GM12873 (cell line): ENCODE data around the gene SBK1.

Source experiments
- TF ChIP-seq, protein P1 (sequence below): IDR thresholded peaks from 2 replicates; pipeline ENCODE4 v1.5.1; 2012; ENCODE audit warnings: low read depth, mild to moderate bottlenecking, moderate library complexity, low read length, control low read depth; ENCODE audit not compliant: insufficient read depth; ENCODE audit errors: missing control alignments

Gene SBK1

DNA sequence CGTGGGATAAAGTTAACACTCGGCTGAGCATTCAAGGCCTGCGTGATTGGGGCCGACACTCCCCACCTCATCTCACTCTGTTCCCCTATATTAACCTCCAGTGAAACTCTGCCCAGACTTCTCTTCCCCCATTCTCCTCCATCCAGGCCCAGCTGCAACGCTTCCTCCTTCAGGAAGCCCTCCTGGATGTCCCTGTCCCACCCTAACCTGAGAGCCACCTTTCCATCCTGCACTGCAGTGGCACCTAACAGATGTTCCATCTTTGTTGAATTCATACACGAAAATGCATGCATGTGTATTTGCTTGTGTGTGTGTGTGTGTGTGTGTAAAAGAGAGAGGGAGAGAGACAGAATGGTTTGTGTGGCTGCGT, 32.6 kb upstream of the SBK1 start:
- TF ChIP-seq, protein P1, sequence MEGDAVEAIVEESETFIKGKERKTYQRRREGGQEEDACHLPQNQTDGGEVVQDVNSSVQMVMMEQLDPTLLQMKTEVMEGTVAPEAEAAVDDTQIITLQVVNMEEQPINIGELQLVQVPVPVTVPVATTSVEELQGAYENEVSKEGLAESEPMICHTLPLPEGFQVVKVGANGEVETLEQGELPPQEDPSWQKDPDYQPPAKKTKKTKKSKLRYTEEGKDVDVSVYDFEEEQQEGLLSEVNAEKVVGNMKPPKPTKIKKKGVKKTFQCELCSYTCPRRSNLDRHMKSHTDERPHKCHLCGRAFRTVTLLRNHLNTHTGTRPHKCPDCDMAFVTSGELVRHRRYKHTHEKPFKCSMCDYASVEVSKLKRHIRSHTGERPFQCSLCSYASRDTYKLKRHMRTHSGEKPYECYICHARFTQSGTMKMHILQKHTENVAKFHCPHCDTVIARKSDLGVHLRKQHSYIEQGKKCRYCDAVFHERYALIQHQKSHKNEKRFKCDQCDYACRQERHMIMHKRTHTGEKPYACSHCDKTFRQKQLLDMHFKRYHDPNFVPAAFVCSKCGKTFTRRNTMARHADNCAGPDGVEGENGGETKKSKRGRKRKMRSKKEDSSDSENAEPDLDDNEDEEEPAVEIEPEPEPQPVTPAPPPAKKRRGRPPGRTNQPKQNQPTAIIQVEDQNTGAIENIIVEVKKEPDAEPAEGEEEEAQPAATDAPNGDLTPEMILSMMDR: no peak

DNA sequence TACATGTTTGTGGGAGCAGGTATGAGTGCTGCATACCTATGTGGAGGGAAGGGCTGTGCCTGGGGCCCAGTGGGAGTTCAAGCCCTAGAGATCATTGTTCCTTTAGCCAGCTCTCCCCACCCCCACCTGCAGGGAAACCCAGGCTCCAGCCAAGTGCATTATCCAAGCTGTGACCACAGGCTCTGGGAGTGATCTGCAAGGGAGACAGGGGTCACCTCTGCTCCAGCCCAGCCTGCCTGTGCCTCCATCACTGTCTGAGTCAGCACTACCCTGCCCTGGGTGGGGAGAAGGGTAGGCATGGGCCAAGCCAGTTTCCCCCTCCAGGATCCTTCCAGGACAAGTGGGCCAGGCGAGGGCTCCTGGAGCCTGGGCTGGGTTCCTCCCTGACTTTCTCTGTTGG, 32.1 kb upstream of the SBK1 start:
- TF ChIP-seq, protein P1: no peak

DNA sequence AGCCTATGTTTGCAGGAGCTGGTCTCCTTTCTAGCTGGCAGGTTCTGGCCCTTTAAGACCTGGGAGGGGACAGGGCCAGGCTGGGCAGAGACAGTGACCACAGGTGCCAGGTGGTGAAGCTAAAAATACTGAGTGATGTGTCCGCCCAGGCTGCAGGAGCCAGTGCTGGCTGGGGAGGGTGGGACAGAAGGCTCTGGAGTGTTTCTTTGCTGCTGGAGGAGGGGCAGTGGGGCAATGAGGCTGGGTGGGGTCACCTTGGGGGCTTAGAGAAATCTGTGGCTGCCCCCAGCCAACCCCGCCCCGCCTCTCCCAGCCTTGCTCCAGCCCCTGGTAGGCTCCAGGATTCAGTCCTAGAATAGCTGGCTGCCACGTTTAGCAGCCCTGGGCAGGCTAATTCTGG, 30.4 kb upstream of the SBK1 start:
- TF ChIP-seq, protein P1: no peak

DNA sequence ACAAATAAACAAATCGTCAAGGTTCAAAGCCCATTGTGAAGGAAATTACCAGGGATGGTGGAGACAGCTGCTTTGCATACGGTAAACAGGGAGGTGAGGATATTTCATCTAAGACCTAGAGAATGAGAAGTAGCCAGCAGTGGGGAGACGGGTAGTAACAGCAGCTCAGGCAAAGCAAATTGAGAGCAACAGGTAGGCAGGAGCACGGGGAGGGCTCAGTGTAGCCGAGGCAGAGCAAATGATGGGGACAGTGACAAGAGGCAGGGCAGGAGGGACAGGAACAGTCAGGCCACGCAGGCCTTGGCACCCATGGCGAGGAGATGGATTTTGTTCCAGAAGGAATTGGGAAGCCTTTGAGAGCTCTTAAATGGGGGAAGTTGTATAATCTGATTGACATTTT, 29.0 kb upstream of the SBK1 start:
- TF ChIP-seq, protein P1: no peak

DNA sequence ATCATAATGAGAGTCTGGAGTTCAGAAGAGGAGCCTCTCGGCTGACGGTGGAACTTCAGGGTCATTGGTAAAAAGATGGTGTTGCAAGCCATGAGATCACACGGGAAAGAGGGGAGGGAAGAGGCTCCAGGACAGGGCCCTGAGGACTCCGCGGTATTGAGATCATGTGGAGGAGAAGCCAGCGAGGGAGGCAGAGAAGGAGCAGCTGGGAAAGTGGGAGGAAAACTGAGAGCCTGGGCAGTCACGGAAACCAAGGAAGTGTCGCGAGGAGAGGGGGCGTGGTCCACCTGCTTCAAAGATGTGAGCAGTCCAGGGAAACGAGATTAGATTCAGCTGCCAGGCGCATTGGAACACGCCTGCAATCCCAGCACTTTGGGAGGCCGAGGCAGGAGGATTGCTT, 27.7 kb upstream of the SBK1 start:
- TF ChIP-seq, protein P1: no peak

DNA sequence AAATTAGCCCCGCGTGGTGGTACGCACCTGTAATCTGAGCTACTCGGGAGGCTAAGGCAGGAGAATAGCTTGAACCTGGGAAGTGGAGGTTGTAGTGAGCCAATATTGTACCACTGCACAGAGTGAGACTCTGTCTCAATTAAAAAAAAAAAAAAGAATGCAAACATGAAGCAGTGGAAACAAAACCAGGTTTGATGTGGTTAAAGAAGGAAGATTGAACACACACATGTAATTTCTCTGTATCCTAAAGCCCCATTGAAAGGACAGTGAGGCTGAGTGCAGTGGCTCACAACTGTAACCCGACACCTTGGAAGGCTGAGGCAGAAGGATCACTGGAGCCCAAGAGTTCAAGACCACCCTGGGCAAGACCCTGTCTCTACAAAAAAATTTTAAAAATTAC, 26.5 kb upstream of the SBK1 start:
- TF ChIP-seq, protein P1: no peak

DNA sequence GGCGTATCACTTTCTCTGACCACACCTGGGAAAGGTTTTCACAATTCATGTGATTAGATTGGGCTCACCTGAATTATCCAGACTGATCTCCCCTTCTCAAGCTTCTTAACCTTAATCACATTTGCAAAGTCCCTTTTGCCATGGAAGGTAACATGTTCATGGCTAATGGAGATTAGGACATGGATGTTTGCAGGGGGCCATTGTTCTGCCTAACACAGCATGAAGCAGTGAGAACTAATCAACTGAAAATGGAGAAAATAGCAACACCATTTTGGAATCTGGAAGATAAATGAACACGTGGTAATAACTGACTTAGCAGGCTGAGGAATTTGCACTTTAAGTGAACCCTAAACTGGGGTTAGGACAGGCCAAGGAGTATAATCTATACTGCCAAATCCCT, 25.0 kb upstream of the SBK1 start:
- TF ChIP-seq, protein P1: no peak

DNA sequence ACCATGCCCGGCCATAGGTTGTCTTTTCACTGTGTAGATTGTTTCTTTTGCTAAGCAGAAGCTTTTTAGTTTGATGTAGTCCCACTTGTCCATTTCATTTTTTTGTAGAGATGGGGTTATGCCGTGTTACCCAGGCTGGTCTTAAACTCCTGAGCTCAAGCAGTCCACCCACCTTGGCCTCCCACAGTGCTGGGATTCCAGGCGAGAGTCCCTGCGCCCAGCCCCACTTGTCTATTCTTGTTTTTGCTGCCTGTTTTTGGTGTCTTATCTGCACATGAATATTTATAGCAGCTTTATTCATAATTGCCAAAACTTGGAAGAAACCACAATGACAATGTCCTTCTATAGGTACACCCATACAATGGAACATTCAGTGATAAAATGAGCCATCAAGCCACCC, 18.8 kb upstream of the SBK1 start:
- TF ChIP-seq, protein P1: no peak
